Mesenteric fat pad (tissue), 1 donor: Measurements from ENCODE around the gene MIPOL1. TPM values are rescaled to one million over a fixed set of nuclear protein-coding genes. Genes with fewer than 3 reads are reported as not detected.
"Not testable (repeated sequence)": the region's sequence is repeated elsewhere in the genome, so short reads cannot be mapped to it uniquely, and the experiment has no call there.

ENCODE experiments used
- DNase-seq: peaks from one replicate; pipeline ENCODE4 v3.0.0-alpha.2; 2020; ENCODE audit warnings: low spot score
- total RNA-seq: library from RNA; stranded (reverse); fragmentation: NEBNext Ultra II Directional; extraction: Animal tissue kit (Norgen Biotek cat#: 25700); gene quantifications from one replicate; pipeline ENCODE4 v1.2.1, GENCODE V29; 2021
- donor health status: DM: yes; HTN: yes; CAD: no.

The MIPOL1 gene
- total RNA-seq, 1 donor from 2014 or later, result 7.2 TPM

GRCh38 chr14:37230551-37231194, 32.9 kb downstream of the MIPOL1 start:
- DNase-seq, result no peak

- DNase-seq, result no peak
Observed at GRCh38 chr14:37232907-37233481, 35.3 kb downstream of the MIPOL1 start.

GRCh38 chr14:37234222-37234621, 36.5 kb downstream of the MIPOL1 start:
- DNase-seq, result no peak

- not testable (repeated sequence) for DNase-seq
Observed at GRCh38 chr14:37236044-37236443, 38.3 kb downstream of the MIPOL1 start.

GRCh38 chr14:37237094-37237493, 39.4 kb downstream of the MIPOL1 start:
- DNase-seq, result no peak

GRCh38 chr14:37237735-37238200, 40.0 kb downstream of the MIPOL1 start:
- no peak for DNase-seq

GRCh38 chr14:37241198-37241597, 43.5 kb downstream of the MIPOL1 start:
- no peak for DNase-seq

- no peak for DNase-seq
Observed at GRCh38 chr14:37246427-37246829, 48.7 kb downstream of the MIPOL1 start.

GRCh38 chr14:37247791-37248461, 50.2 kb downstream of the MIPOL1 start:
- no peak for DNase-seq

- DNase-seq, result no peak
Observed at GRCh38 chr14:37251775-37252174, 54.0 kb downstream of the MIPOL1 start.

- DNase-seq, result no peak
Observed at GRCh38 chr14:37252434-37252833, 54.7 kb downstream of the MIPOL1 start.

GRCh38 chr14:37253905-37254304, 56.2 kb downstream of the MIPOL1 start:
- no peak for DNase-seq

GRCh38 chr14:37254411-37254947, 56.7 kb downstream of the MIPOL1 start:
- DNase-seq, result no peak

GRCh38 chr14:37257501-37258070, 59.8 kb downstream of the MIPOL1 start:
- no peak for DNase-seq

- no peak for DNase-seq
Observed at GRCh38 chr14:37262649-37263048, 64.9 kb downstream of the MIPOL1 start.

GRCh38 chr14:37263656-37264236, 66.0 kb downstream of the MIPOL1 start:
- no peak for DNase-seq

- no peak for DNase-seq
Observed at GRCh38 chr14:37268788-37269187, 71.1 kb downstream of the MIPOL1 start.

GRCh38 chr14:37270629-37271028, 72.9 kb downstream of the MIPOL1 start:
- DNase-seq, result no peak

- DNase-seq, result no peak
Observed at GRCh38 chr14:37272569-37272968, 74.8 kb downstream of the MIPOL1 start.

GRCh38 chr14:37274652-37275051, 76.9 kb downstream of the MIPOL1 start:
- DNase-seq, result no peak

GRCh38 chr14:37275963-37276362, 78.2 kb downstream of the MIPOL1 start:
- DNase-seq, result no peak
